HepG2 (cell line): ENCODE data around the gene IFIH1. TPM values are rescaled to one million over a fixed set of nuclear protein-coding genes. Genes with fewer than 3 reads are reported as not detected.

Source experiments
- CBX1 ChIP-seq: IDR thresholded peaks from one replicate; pipeline ENCODE4 v1.6.1; 2016; ENCODE audit warnings: antibody characterized with exemption, low read depth
- CCDC6 ChIP-seq: sonication (generic); formaldehyde crosslinking; IDR thresholded peaks from 2 replicates; pipeline ENCODE4 v1.8.1; 2022; ENCODE audit warnings: mild to moderate bottlenecking, missing genetic modification reagents, moderate library complexity
- FOXC1 ChIP-seq: sonication (generic); formaldehyde crosslinking; IDR thresholded peaks from 2 replicates; pipeline ENCODE4 v1.8.0; 2022; ENCODE audit warnings: mild to moderate bottlenecking, missing genetic modification reagents, borderline replicate concordance
- FOXK1 ChIP-seq: sonication (generic); formaldehyde crosslinking; IDR thresholded peaks from 2 replicates; pipeline ENCODE4 v1.4.0; 2020; ENCODE audit warnings: low read depth, missing genetic modification reagents, borderline replicate concordance
- GMEB2 ChIP-seq: IDR thresholded peaks from 2 replicates; pipeline ENCODE4 v1.6.1; 2016; ENCODE audit warnings: missing biosample characterization, missing genetic modification reagents, low read depth
- NFIB ChIP-seq: sonication (generic); formaldehyde crosslinking; IDR thresholded peaks from 2 replicates; pipeline ENCODE4 v1.9.0; 2021; ENCODE audit warnings: missing genetic modification reagents, mild to moderate bottlenecking, borderline replicate concordance
- POLR2G ChIP-seq: fragments of 200-400 bp; formaldehyde crosslinking; IDR thresholded peaks from 2 replicates; pipeline ENCODE4 v1.6.1; 2018; ENCODE audit warnings: mild to moderate bottlenecking, low read depth, low read length, moderate library complexity
- PPARG ChIP-seq: conservative IDR thresholded peaks from 2 replicates; pipeline ENCODE4 v1.6.1; 2016; ENCODE audit warnings: missing biosample characterization, missing genetic modification reagents
- RFXANK ChIP-seq: IDR thresholded peaks from 2 replicates; pipeline ENCODE4 v1.6.1; 2016
- SAFB2 ChIP-seq: sonication (generic); formaldehyde crosslinking; IDR thresholded peaks from 2 replicates; pipeline ENCODE4 v1.5.1; 2020; ENCODE audit warnings: missing genetic modification reagents, low read depth, mild to moderate bottlenecking, borderline replicate concordance
- TBX2 ChIP-seq: sonication (generic); formaldehyde crosslinking; IDR thresholded peaks from 2 replicates; pipeline ENCODE4 v1.5.0; 2020; ENCODE audit warnings: missing genetic modification reagents, mild to moderate bottlenecking, borderline replicate concordance
- TGIF2 ChIP-seq: IDR thresholded peaks from 2 replicates; pipeline ENCODE4 v1.6.1; 2016; ENCODE audit warnings: control low read depth, missing compliant biosample characterization
- ZBTB20 ChIP-seq: sonication (generic); formaldehyde crosslinking; IDR thresholded peaks from 2 replicates; pipeline ENCODE4 v1.8.1; 2023; ENCODE audit warnings: missing genetic modification reagents, low read depth, mild to moderate bottlenecking, borderline replicate concordance
- ZBTB38 ChIP-seq: sonication (generic); formaldehyde crosslinking; IDR thresholded peaks from 2 replicates; pipeline ENCODE4 v1.5.1; 2020; ENCODE audit warnings: mild to moderate bottlenecking, missing genetic modification reagents
- ZFP36 ChIP-seq: fragments of 150-350 bp; IDR thresholded peaks from 2 replicates; pipeline ENCODE4 v1.6.1; 2018; ENCODE audit warnings: borderline replicate concordance, low read length, low read depth; ENCODE audit not compliant: partially characterized antibody
- ZFP41 ChIP-seq: sonication (generic); formaldehyde crosslinking; IDR thresholded peaks from 2 replicates; pipeline ENCODE4 v1.4.0; 2020; ENCODE audit warnings: mild to moderate bottlenecking, missing genetic modification reagents, borderline replicate concordance
- ZNF124 ChIP-seq: sonication (generic); formaldehyde crosslinking; IDR thresholded peaks from 2 replicates; pipeline ENCODE4 v1.4.0; 2020; ENCODE audit warnings: missing genetic modification reagents
- ZNF230 ChIP-seq: sonication (generic); formaldehyde crosslinking; IDR thresholded peaks from 2 replicates; pipeline ENCODE4 v1.4.0; 2020; ENCODE audit warnings: mild to moderate bottlenecking, missing genetic modification reagents
- ZNF275 ChIP-seq: sonication (generic); formaldehyde crosslinking; IDR thresholded peaks from 2 replicates; pipeline ENCODE4 v1.8.0; 2022; ENCODE audit warnings: missing genetic modification reagents, mild to moderate bottlenecking, inconsistent platforms, borderline replicate concordance
- ZNF746 ChIP-seq: sonication (generic); formaldehyde crosslinking; IDR thresholded peaks from 2 replicates; pipeline ENCODE4 v1.8.0; 2022; ENCODE audit warnings: mild to moderate bottlenecking, missing genetic modification reagents
- ZSCAN29 ChIP-seq: sonication (generic); formaldehyde crosslinking; conservative IDR thresholded peaks from 2 replicates; pipeline ENCODE4 v1.4.0; 2020; ENCODE audit warnings: mild to moderate bottlenecking, missing genetic modification reagents
- ZXDC ChIP-seq: sonication (generic); formaldehyde crosslinking; IDR thresholded peaks from 2 replicates; pipeline ENCODE4 v1.5.0; 2020; ENCODE audit warnings: mild to moderate bottlenecking, missing genetic modification reagents
- polyA plus RNA-seq, 8 experiments: library from polyadenylated mRNA; depleted of rRNA in 3 of 8; stranded (reverse) in 7 of 8; unstranded in 1 of 8; fragments of >200 nt; fragmentation: Illumina TruSeq in 4 of 8; extraction: Trizol in 4 of 8; gene quantifications; 2 replicates each; pipeline versions ENCODE4 v1.2.1 to v1.2.3, GENCODE V29; 2011 to 2016; ENCODE audit warnings: low read depth in 4 of 8, missing spikeins in 1 of 8, mixed read lengths in 1 of 8; ENCODE audit not compliant: insufficient read depth in 1 of 8
- total RNA-seq, 5 experiments: library from RNA; depleted of rRNA; stranded (reverse); fragments of >200 nt; fragmentation: Illumina TruSeq; extraction: Trizol; gene quantifications; 2 replicates each; pipeline ENCODE4 v1.2.3, GENCODE V29; 2016; ENCODE audit warnings: low read depth in 1 of 5

IFIH1 gene
- total and polyA plus RNA-seq, 2 of the 13 experiments (the other 11 are each of a cell fraction or from before 2014, with no cell fraction given): 1.5 to 11.5 TPM

- TF ChIP-seq ZXDC (CRISPR knock-in tag): 0 out of 2 replicates have a peak, but pooled peaks have one; percentile 32
- peak; percentile 93 for TF ChIP-seq ZFP41 (CRISPR knock-in tag)
- peak; percentile 83; the same call in 1 of the 2 replicates for TF ChIP-seq TBX2 (CRISPR knock-in tag)
- no peak; the same call in 1 of the 2 replicates for TF ChIP-seq CCDC6
- TF ChIP-seq ZNF746 (CRISPR knock-in tag): peak; percentile 70; the same call in 1 of the 2 replicates
- peak; percentile 63; the same call in 1 of the 2 replicates for TF ChIP-seq RFXANK
- peak; percentile 33; the same call in 1 of the 2 replicates for TF ChIP-seq FOXC1 (CRISPR knock-in tag)
- 0 out of 2 replicates have a peak, but pooled peaks have one; percentile 55 for TF ChIP-seq ZSCAN29 (CRISPR knock-in tag)
- TF ChIP-seq ZNF230 (CRISPR knock-in tag): peak; percentile 64; the same call in 1 of the 2 replicates
- 0 out of 2 replicates have a peak, but pooled peaks have one; percentile 59 for TF ChIP-seq ZBTB20
- TF ChIP-seq CBX1: peak; percentile 54
- TF ChIP-seq PPARG (CRISPR knock-in tag): 0 out of 2 replicates have a peak, but pooled peaks have one; percentile 16
- no peak; the same call in 1 of the 2 replicates for TF ChIP-seq ZNF275 (CRISPR knock-in tag)
- peak; percentile 78 for TF ChIP-seq POLR2G
- TF ChIP-seq ZFP36: no peak
- no peak for TF ChIP-seq GMEB2 (CRISPR knock-in tag)
- TF ChIP-seq SAFB2 (CRISPR knock-in tag): peak; percentile 55; the same call in 1 of the 2 replicates
- peak; percentile 86; the same call in 1 of the 2 replicates for TF ChIP-seq ZBTB38 (CRISPR knock-in tag)
- TF ChIP-seq ZNF124: no peak
- peak; percentile 84; the same call in 1 of the 2 replicates for TF ChIP-seq TGIF2
- TF ChIP-seq FOXK1 (CRISPR knock-in tag): peak; percentile 62; the same call in 1 of the 2 replicates
- TF ChIP-seq NFIB (CRISPR knock-in tag): peak; percentile 35; the same call in 1 of the 2 replicates
These were observed 25.5 kb upstream of the IFIH1 start, which contains the start of gene GCA (continued) for GRCh38 chr2:162343824-162344616.
